H1 (cell line): ENCODE data around the gene LRRC3C.
"Not testable (repeated sequence)": the region's sequence is repeated elsewhere in the genome, so short reads cannot be mapped to it uniquely, and the experiment has no call there.

Source experiments
- EP300 ChIP-seq, 2 experiments: IDR thresholded peaks; 1 replicate in 1 of 2; 2 replicates in 1 of 2; pipeline ENCODE4 v1.6.1; 2011 to 2012; ENCODE audit warnings: low read depth in 2 of 2, low read length in 2 of 2, mild to moderate bottlenecking in 2 of 2, borderline replicate concordance in 1 of 2, inconsistent platforms in 1 of 2, moderate library complexity in 1 of 2
- TF ChIP-seq, protein P1 (sequence below), 3 experiments: IDR thresholded peaks; 1 replicate in 2 of 3; 2 replicates in 1 of 3; pipeline versions ENCODE4 v1.5.1 to v1.6.1; 2011; ENCODE audit warnings: low read length in 3 of 3, mild to moderate bottlenecking in 3 of 3, inconsistent platforms in 2 of 3, low read depth in 1 of 3, moderate library complexity in 1 of 3; ENCODE audit not compliant: insufficient read depth in 1 of 3; ENCODE audit errors: control extremely low read depth in 1 of 3
- TF ChIP-seq, protein P2 (sequence below): fragments of 300-600 bp; sonication (generic); IDR thresholded peaks from 2 replicates; pipeline ENCODE4 v1.7.1; 2012; ENCODE audit warnings: low read length, moderate library complexity, mild to moderate bottlenecking, inconsistent platforms; ENCODE audit not compliant: insufficient replicate concordance
- TF ChIP-seq, protein P3 (sequence below): IDR thresholded peaks from 2 replicates; pipeline ENCODE4 v1.6.1; 2012; ENCODE audit warnings: inconsistent platforms

DNA sequence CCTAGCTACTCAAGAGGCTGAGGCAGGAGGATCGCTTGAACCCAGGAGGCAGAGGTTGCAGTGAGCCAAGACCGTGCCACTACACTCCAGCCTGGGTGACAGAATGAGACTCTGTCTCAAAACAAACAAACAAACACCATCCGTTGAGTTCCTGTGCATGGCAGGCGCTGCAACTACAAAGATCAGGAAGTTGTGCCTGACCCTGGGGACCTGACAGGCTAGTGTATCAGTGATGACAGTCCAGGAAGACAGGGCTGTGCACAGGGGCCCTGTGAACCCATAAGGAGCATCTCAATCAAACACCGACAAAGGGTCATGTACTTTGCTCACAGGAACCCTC, 20.9 kb downstream of the LRRC3C start:
- TF ChIP-seq, protein P1, sequence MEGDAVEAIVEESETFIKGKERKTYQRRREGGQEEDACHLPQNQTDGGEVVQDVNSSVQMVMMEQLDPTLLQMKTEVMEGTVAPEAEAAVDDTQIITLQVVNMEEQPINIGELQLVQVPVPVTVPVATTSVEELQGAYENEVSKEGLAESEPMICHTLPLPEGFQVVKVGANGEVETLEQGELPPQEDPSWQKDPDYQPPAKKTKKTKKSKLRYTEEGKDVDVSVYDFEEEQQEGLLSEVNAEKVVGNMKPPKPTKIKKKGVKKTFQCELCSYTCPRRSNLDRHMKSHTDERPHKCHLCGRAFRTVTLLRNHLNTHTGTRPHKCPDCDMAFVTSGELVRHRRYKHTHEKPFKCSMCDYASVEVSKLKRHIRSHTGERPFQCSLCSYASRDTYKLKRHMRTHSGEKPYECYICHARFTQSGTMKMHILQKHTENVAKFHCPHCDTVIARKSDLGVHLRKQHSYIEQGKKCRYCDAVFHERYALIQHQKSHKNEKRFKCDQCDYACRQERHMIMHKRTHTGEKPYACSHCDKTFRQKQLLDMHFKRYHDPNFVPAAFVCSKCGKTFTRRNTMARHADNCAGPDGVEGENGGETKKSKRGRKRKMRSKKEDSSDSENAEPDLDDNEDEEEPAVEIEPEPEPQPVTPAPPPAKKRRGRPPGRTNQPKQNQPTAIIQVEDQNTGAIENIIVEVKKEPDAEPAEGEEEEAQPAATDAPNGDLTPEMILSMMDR (IDR thresholded peaks at IDR 0.05; ENCODE audit: control extremely low read depth in 1 of 3, insufficient read depth in 1 of 3, low read depth in 1 of 3, low read length in 3 of 3) = not testable (repeated sequence)
- TF ChIP-seq, protein P2, sequence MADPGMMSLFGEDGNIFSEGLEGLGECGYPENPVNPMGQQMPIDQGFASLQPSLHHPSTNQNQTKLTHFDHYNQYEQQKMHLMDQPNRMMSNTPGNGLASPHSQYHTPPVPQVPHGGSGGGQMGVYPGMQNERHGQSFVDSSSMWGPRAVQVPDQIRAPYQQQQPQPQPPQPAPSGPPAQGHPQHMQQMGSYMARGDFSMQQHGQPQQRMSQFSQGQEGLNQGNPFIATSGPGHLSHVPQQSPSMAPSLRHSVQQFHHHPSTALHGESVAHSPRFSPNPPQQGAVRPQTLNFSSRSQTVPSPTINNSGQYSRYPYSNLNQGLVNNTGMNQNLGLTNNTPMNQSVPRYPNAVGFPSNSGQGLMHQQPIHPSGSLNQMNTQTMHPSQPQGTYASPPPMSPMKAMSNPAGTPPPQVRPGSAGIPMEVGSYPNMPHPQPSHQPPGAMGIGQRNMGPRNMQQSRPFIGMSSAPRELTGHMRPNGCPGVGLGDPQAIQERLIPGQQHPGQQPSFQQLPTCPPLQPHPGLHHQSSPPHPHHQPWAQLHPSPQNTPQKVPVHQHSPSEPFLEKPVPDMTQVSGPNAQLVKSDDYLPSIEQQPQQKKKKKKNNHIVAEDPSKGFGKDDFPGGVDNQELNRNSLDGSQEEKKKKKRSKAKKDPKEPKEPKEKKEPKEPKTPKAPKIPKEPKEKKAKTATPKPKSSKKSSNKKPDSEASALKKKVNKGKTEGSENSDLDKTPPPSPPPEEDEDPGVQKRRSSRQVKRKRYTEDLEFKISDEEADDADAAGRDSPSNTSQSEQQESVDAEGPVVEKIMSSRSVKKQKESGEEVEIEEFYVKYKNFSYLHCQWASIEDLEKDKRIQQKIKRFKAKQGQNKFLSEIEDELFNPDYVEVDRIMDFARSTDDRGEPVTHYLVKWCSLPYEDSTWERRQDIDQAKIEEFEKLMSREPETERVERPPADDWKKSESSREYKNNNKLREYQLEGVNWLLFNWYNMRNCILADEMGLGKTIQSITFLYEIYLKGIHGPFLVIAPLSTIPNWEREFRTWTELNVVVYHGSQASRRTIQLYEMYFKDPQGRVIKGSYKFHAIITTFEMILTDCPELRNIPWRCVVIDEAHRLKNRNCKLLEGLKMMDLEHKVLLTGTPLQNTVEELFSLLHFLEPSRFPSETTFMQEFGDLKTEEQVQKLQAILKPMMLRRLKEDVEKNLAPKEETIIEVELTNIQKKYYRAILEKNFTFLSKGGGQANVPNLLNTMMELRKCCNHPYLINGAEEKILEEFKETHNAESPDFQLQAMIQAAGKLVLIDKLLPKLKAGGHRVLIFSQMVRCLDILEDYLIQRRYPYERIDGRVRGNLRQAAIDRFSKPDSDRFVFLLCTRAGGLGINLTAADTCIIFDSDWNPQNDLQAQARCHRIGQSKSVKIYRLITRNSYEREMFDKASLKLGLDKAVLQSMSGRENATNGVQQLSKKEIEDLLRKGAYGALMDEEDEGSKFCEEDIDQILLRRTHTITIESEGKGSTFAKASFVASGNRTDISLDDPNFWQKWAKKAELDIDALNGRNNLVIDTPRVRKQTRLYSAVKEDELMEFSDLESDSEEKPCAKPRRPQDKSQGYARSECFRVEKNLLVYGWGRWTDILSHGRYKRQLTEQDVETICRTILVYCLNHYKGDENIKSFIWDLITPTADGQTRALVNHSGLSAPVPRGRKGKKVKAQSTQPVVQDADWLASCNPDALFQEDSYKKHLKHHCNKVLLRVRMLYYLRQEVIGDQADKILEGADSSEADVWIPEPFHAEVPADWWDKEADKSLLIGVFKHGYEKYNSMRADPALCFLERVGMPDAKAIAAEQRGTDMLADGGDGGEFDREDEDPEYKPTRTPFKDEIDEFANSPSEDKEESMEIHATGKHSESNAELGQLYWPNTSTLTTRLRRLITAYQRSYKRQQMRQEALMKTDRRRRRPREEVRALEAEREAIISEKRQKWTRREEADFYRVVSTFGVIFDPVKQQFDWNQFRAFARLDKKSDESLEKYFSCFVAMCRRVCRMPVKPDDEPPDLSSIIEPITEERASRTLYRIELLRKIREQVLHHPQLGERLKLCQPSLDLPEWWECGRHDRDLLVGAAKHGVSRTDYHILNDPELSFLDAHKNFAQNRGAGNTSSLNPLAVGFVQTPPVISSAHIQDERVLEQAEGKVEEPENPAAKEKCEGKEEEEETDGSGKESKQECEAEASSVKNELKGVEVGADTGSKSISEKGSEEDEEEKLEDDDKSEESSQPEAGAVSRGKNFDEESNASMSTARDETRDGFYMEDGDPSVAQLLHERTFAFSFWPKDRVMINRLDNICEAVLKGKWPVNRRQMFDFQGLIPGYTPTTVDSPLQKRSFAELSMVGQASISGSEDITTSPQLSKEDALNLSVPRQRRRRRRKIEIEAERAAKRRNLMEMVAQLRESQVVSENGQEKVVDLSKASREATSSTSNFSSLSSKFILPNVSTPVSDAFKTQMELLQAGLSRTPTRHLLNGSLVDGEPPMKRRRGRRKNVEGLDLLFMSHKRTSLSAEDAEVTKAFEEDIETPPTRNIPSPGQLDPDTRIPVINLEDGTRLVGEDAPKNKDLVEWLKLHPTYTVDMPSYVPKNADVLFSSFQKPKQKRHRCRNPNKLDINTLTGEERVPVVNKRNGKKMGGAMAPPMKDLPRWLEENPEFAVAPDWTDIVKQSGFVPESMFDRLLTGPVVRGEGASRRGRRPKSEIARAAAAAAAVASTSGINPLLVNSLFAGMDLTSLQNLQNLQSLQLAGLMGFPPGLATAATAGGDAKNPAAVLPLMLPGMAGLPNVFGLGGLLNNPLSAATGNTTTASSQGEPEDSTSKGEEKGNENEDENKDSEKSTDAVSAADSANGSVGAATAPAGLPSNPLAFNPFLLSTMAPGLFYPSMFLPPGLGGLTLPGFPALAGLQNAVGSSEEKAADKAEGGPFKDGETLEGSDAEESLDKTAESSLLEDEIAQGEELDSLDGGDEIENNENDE = not testable (repeated sequence)
- TF ChIP-seq, protein P3, sequence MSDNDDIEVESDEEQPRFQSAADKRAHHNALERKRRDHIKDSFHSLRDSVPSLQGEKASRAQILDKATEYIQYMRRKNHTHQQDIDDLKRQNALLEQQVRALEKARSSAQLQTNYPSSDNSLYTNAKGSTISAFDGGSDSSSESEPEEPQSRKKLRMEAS = not testable (repeated sequence)
- TF ChIP-seq EP300 (IDR thresholded peaks at IDR 0.05; ENCODE audit: borderline replicate concordance in 1 of 2, low read depth in 2 of 2, low read length in 2 of 2) = not testable (repeated sequence)
